Neuronal stem cell (in vitro differentiated cells): ENCODE results near the gene RNF167.
A peak's percentile ranks its signal among the peaks of the same experiment; 100 is the strongest.

Source experiments
- DNase-seq: peaks from one replicate; pipeline ENCODE4 v3.0.0-alpha.2; 2013; ENCODE audit warnings: low spot score
- H2AFZ ChIP-seq: one replicate; pipeline ENCODE4 v1.6.1; 2013; ENCODE audit warnings: mild to moderate bottlenecking, low read length, inconsistent platforms
- H2AK5ac ChIP-seq: 2 replicates; pipeline ENCODE4 v1.6.1; 2013; ENCODE audit warnings: low read depth, mild to moderate bottlenecking, inconsistent platforms, low read length, moderate library complexity, mixed read lengths
- H2BK120ac ChIP-seq: 2 replicates; pipeline ENCODE4 v1.6.1; 2013; ENCODE audit warnings: low read depth, mild to moderate bottlenecking, inconsistent platforms, low read length, moderate library complexity, mixed read lengths
- H2BK12ac ChIP-seq: one replicate; pipeline ENCODE4 v1.6.1; 2013; ENCODE audit warnings: low read length, inconsistent platforms
- H2BK15ac ChIP-seq: 2 replicates; pipeline ENCODE4 v1.6.1; 2013; ENCODE audit warnings: mild to moderate bottlenecking, low read length, inconsistent platforms, mixed read lengths
- H2BK5ac ChIP-seq: one replicate; pipeline ENCODE4 v1.6.1; 2013; ENCODE audit warnings: inconsistent platforms, mild to moderate bottlenecking, low read length, moderate library complexity
- H3K14ac ChIP-seq: one replicate; pipeline ENCODE4 v1.6.1; 2013; ENCODE audit warnings: low read length, inconsistent platforms
- H3K18ac ChIP-seq: 2 replicates; pipeline ENCODE4 v1.6.1; 2013; ENCODE audit warnings: low read length, inconsistent platforms
- H3K23ac ChIP-seq: 2 replicates; pipeline ENCODE4 v1.6.1; 2013; ENCODE audit warnings: low read depth, mild to moderate bottlenecking, mixed read lengths, low read length, inconsistent platforms; ENCODE audit not compliant: poor library complexity
- H3K27ac ChIP-seq: replicated peaks from 3 replicates; pipeline ENCODE4 v1.5.1; 2013; ENCODE audit warnings: low read length, inconsistent platforms
- H3K27me3 ChIP-seq, 3 experiments: 2 replicates each; pipeline ENCODE4 v1.6.1; 2013; ENCODE audit warnings: low read length in 3 of 3, mild to moderate bottlenecking in 2 of 3, inconsistent platforms in 1 of 3, low read depth in 1 of 3, mixed read lengths in 1 of 3, moderate library complexity in 1 of 3; ENCODE audit not compliant: control insufficient read depth in 3 of 3, insufficient read depth in 3 of 3
- H3K36me3 ChIP-seq, 2 donors: replicated peaks in 1 of 2; 2 replicates each; pipeline ENCODE4 v1.6.1; 2013; ENCODE audit warnings: low read length in 2 of 2; ENCODE audit not compliant: control insufficient read depth in 2 of 2, insufficient read depth in 2 of 2
- H3K4ac ChIP-seq: 2 replicates; pipeline ENCODE4 v1.6.1; 2013; ENCODE audit warnings: inconsistent platforms, mild to moderate bottlenecking, low read length, moderate library complexity
- H3K4me1 ChIP-seq, 2 donors: 1 replicate in 1 of 2; 2 replicates in 1 of 2; pipeline ENCODE4 v1.6.1; 2013; ENCODE audit warnings: low read length in 2 of 2, low read depth in 1 of 2; ENCODE audit not compliant: control insufficient read depth in 2 of 2, insufficient read depth in 1 of 2
- H3K4me2 ChIP-seq: one replicate; pipeline ENCODE4 v1.6.1; 2013; ENCODE audit warnings: mild to moderate bottlenecking, low read length, inconsistent platforms; ENCODE audit not compliant: insufficient read depth, poor library complexity, severe bottlenecking
- H3K4me3 ChIP-seq, 2 donors: 2 replicates each; pipeline ENCODE4 v1.5.1; 2013; ENCODE audit warnings: low read length in 2 of 2, mild to moderate bottlenecking in 2 of 2, inconsistent platforms in 1 of 2, moderate library complexity in 1 of 2
- H3K79me1 ChIP-seq: one replicate; pipeline ENCODE4 v1.6.1; 2013; ENCODE audit warnings: low read depth, mild to moderate bottlenecking, inconsistent platforms, low read length, moderate library complexity
- H3K9ac ChIP-seq: one replicate; pipeline ENCODE4 v1.6.1; 2013; ENCODE audit warnings: mild to moderate bottlenecking, low read depth, low read length, inconsistent platforms; ENCODE audit not compliant: poor library complexity
- H3K9me3 ChIP-seq, 2 donors: replicated peaks in 1 of 2; 2 replicates each; pipeline versions ENCODE3 to v1.6.1; 2013; ENCODE audit warnings: low read length in 2 of 2, mild to moderate bottlenecking in 2 of 2, inconsistent platforms in 1 of 2, low read depth in 1 of 2, mixed read lengths in 1 of 2, moderate library complexity in 1 of 2; ENCODE audit not compliant: control insufficient read depth in 2 of 2, insufficient read depth in 1 of 2
- H4K8ac ChIP-seq: one replicate; pipeline ENCODE4 v1.6.1; 2013; ENCODE audit warnings: low read depth, mild to moderate bottlenecking, inconsistent platforms, low read length, moderate library complexity
- H4K91ac ChIP-seq: one replicate; pipeline ENCODE4 v1.6.1; 2013; ENCODE audit warnings: low read length, low read depth, mild to moderate bottlenecking, inconsistent platforms; ENCODE audit not compliant: poor library complexity
- WGBS, 2 donors: extraction: QIAGEN DNeasy Blood & Tissue Kit; methylation state at CpG; one replicate each; pipeline ENCODE4 v1.1.7; 2013; ENCODE audit warnings: missing lambda C conversion rate in 2 of 2, mixed read lengths in 1 of 2; ENCODE audit not compliant: insufficient read length in 2 of 2, insufficient replicate concordance in 1 of 2; ENCODE audit errors: extremely low coverage in 2 of 2; 5-methylcytosine and 5-hydroxymethylcytosine counted together

The RNF167 gene

GRCh38 chr17:4949321-4950074, 9.4 kb downstream of the RNF167 start:
- peak overlapping the region; percentile 84 to 100 for H3K4me3 ChIP-seq
- no CpG with 5 or more reads among the region's 75 CpGs for WGBS, 2 donors
- no peak overlapping the region for H2BK120ac ChIP-seq
- peak overlapping the region; percentile 95 for H3K4me2 ChIP-seq
- H4K91ac ChIP-seq, result peak overlapping the region; percentile 61
- peak overlapping the region; percentile 100 for H3K27ac ChIP-seq
- no peak overlapping the region for H4K8ac ChIP-seq
- H3K27me3 ChIP-seq, result no peaks in the 10 kb centered on the region
- DNase-seq, result peak; percentile 87
- H3K9ac ChIP-seq, result peak overlapping the region; percentile 83
- peak overlapping the region; percentile 62 for H2BK15ac ChIP-seq
- H3K79me1 ChIP-seq, result peaks cover 6% of the 10 kb centered on the region
- H3K23ac ChIP-seq, result peak overlapping the region; percentile 97
- H3K14ac ChIP-seq, result no peak overlapping the region
- peak overlapping the region; percentile 100 for H2BK5ac ChIP-seq
- peaks cover 18 to 22% of the 10 kb centered on the region in 2 donors for H3K4me1 ChIP-seq
- H3K36me3 ChIP-seq, result peaks cover 18 to 26% of the 10 kb centered on the region in 2 donors
- H2AFZ ChIP-seq, result peak overlapping the region; percentile 91
- peak overlapping the region; percentile 97 for H3K4ac ChIP-seq
- peak overlapping the region; percentile 88 for H2AK5ac ChIP-seq
- H3K9me3 ChIP-seq, result no peaks in the 10 kb centered on the region
- no peak overlapping the region for H2BK12ac ChIP-seq
- peak overlapping the region; percentile 98 for H3K18ac ChIP-seq

GRCh38 chr17:4950075-4950745, 10.1 kb downstream of the RNF167 start:
- WGBS, 2 donors, result no CpG with 5 or more reads among the region's 52 CpGs
- peak overlapping the region; percentile 80 to 100 for H3K4me3 ChIP-seq

GRCh38 chr17:4950746-4951204, 10.7 kb downstream of the RNF167 start, which contains the start of gene ENO3:
Gene ENO3, plus strand, starts transcription at chr17:4951119. Its CDS starts 711 bp downstream, at chr17:4951830.
- peak within 1 kb of the TSS; percentile 61 for H2AFZ ChIP-seq
- peak within 1 kb of the TSS; percentile 100 for H2BK5ac ChIP-seq
- H3K27me3 ChIP-seq, result no peaks in the 10 kb centered on the region
- peak within 1 kb of the TSS; percentile 86 for H3K23ac ChIP-seq
- peak within 1 kb of the TSS; percentile 87 for H3K9ac ChIP-seq
- peak within 1 kb of the TSS; percentile 11 for H2BK12ac ChIP-seq
- peaks cover 6 to 17% of the 10 kb centered on the region in 2 donors for H3K36me3 ChIP-seq
- peaks cover 1% of the 10 kb centered on the region for H3K79me1 ChIP-seq
- peak within 1 kb of the TSS; percentile 93 for H4K91ac ChIP-seq
- WGBS, 2 donors, result no CpG with 5 or more reads among the region's 7 CpGs
- peak within 1 kb of the TSS; percentile 100 for H3K18ac ChIP-seq
- peak within 1 kb of the TSS; percentile 89 for H3K4me2 ChIP-seq
- peak within 1 kb of the TSS; percentile 100 for H3K27ac ChIP-seq
- H3K14ac ChIP-seq, result peak within 1 kb of the TSS; percentile 67
- peak within 1 kb of the TSS; percentile 80 to 100 for H3K4me3 ChIP-seq
- peak within 1 kb of the TSS; percentile 100 for H2AK5ac ChIP-seq
- no peaks in the 10 kb centered on the region for H3K9me3 ChIP-seq
- H2BK120ac ChIP-seq, result peak within 1 kb of the TSS; percentile 95
- no peak within 1 kb of the TSS for H4K8ac ChIP-seq
- H2BK15ac ChIP-seq, result peak within 1 kb of the TSS; percentile 83
- H3K4me1 ChIP-seq, result peaks cover 15 to 22% of the 10 kb centered on the region in 2 donors
- peak within 1 kb of the TSS; percentile 66 for H3K4ac ChIP-seq
- peak; percentile 76 for DNase-seq

More at GRCh38 chr17:4950075-4950745, 10.1 kb downstream of the RNF167 start:
- Histone ChIP-seq H3K9me3 (no peaks in the 10 kb centered on the region), H2BK5ac (peak overlapping the region; percentile 100), H4K91ac (peak overlapping the region; percentile 93), H3K18ac (peak overlapping the region; percentile 100), H3K14ac (peak overlapping the region; percentile 67), H3K27ac (peak overlapping the region; percentile 100), H3K23ac (peak overlapping the region; percentile 86), H2BK12ac (no peak overlapping the region), H3K4me2 (peak overlapping the region; percentile 89), H3K79me1 (peaks cover 5% of the 10 kb centered on the region), H3K36me3 (peaks cover 12 to 19% of the 10 kb centered on the region in 2 donors), H3K27me3 (no peaks in the 10 kb centered on the region), H3K4ac (peak overlapping the region; percentile 66), H2AK5ac (peak overlapping the region; percentile 100), H3K9ac (peak overlapping the region; percentile 87), H3K4me1 (peaks cover 17 to 22% of the 10 kb centered on the region in 2 donors), H4K8ac (no peak overlapping the region), H2BK120ac (peak overlapping the region; percentile 95), H2AFZ (peak overlapping the region; percentile 61), H2BK15ac (peak overlapping the region; percentile 83)
- no peak for DNase-seq
